Ovary (tissue), 9 donors: ENCODE results near the gene NEK4. TPM values are rescaled to one million over a fixed set of nuclear protein-coding genes. Genes with fewer than 3 reads are reported as not detected.

Experiments
- DNase-seq, 5 donors: peaks; one replicate each; pipeline ENCODE4 v3.0.0-alpha.2; 2019 to 2020
- H3K27ac ChIP-seq, 2 donors: fragments of 200-600 bp; one replicate each; pipeline versions ENCODE4 v1.5.1 to v1.8.0; 2019 to 2022
- H3K27me3 ChIP-seq: fragments of 200-600 bp; one replicate; pipeline ENCODE4 v1.8.0; 2022
- H3K36me3 ChIP-seq: fragments of 200-600 bp; sonication (generic); one replicate; pipeline ENCODE4 v1.5.1; 2019
- H3K4me1 ChIP-seq: one replicate; pipeline ENCODE4 v1.8.1; 2013; ENCODE audit warnings: mild to moderate bottlenecking, moderate library complexity; ENCODE audit not compliant: insufficient read depth
- H3K4me3 ChIP-seq: fragments of 200-600 bp; sonication (generic); one replicate; pipeline ENCODE4 v1.5.1; 2017
- H3K9me3 ChIP-seq, 2 donors: fragments of 200-600 bp in 1 of 2; sonication (generic) in 1 of 2; one replicate each; pipeline versions ENCODE4 v1.5.1 to v1.8.1; 2013 to 2019; ENCODE audit warnings: mild to moderate bottlenecking in 1 of 2, moderate library complexity in 1 of 2
- CTCF ChIP-seq, 3 donors: fragments of 450-650 bp in 2 of 3; fragments of 200-600 bp in 1 of 3; IDR thresholded peaks; one replicate each; pipeline versions ENCODE4 v1.5.1 to v1.8.0; 2016 to 2022; ENCODE audit warnings: antibody characterized with exemption in 3 of 3, mild to moderate bottlenecking in 1 of 3
- EP300 ChIP-seq: sonication (generic); formaldehyde crosslinking; IDR thresholded peaks from one replicate; pipeline ENCODE4 v1.6.1; 2017; ENCODE audit warnings: antibody characterized with exemption
- POLR2A ChIP-seq: fragments of 450-650 bp; IDR thresholded peaks from one replicate; pipeline ENCODE4 v1.6.1; 2017; ENCODE audit warnings: antibody characterized with exemption, mild to moderate bottlenecking, moderate library complexity
- WGBS, 3 donors: extraction: QIAGEN DNeasy Blood & Tissue Kit in 1 of 3; methylation state at CpG; one replicate each; pipeline versions ENCODE4 v1.1.5 to v1.1.7; 2013 to 2017; 5-methylcytosine and 5-hydroxymethylcytosine counted together
- intact Hi-C, 4 donors: fragments of 100-400 bp; cut with DNase I; formaldehyde crosslinking; loops; one replicate each; pipeline versions ENCODE4 v1.11.0 to v1.15.1; 2022 to 2023
- polyA plus RNA-seq, 2 donors: library from polyadenylated mRNA; stranded (reverse); fragments of 200-250 nt in 1 of 2; fragments of 350-450 nt in 1 of 2; fragmentation: Illumina TruSeq in 1 of 2; extraction: RNeasy Lipid Tissue Mini Kit (QIAGEN cat#74804) in 1 of 2; gene quantifications; one replicate each; pipeline ENCODE4 v1.2.3, GENCODE V29; 2013 to 2014
- total RNA-seq, 7 donors: library from RNA; depleted of rRNA in 2 of 7; stranded (reverse); fragments of >200 nt in 2 of 7; fragmentation: NEBNext Ultra II Directional in 3 of 7; extraction: Animal tissue kit (Norgen Biotek cat#: 25700) in 3 of 7; gene quantifications; one replicate each; pipeline versions ENCODE4 v1.1.0 to v1.2.4, GENCODE V29; 2016 to 2023
- donor health status: DM: no; HTN: no; CAD: no; lungs with moderate emphysema.
- donor health status: DM: no; HTN: no; CAD: no.
- donor health status: Bipolar disorder and iron deficiency.
- donor health status: DM: yes; HTN: yes; CAD: no.
- donor health status: DM: no; HTN: no; CAD: no.
- donor health status: DM: yes; HTN: yes; CAD: no.

The NEK4 gene
- total and polyA plus RNA-seq, 9 donors = 8.5 to 45.9 (median 31.0) TPM

GRCh38 chr3:52801839-52802238 is 31.1 kb upstream of the NEK4 start:
- WGBS, 3 donors = 13 to 25% (median 18%) methylated on average over 5 of the region's 5 CpGs
- Histone ChIP-seq H3K4me3 (no peak overlapping the region), H3K4me1 (no peaks in the 10 kb centered on the region), H3K27ac (no peak overlapping the region), H3K27me3 (no peaks in the 10 kb centered on the region), H3K36me3 (no peaks in the 10 kb centered on the region), H3K9me3 (no peaks in the 10 kb centered on the region)
- intact Hi-C loops = no loop called here
- DNase-seq = no peak
- TF ChIP-seq EP300 = no peak
- TF ChIP-seq POLR2A = no peak
- TF ChIP-seq CTCF (IDR thresholded peaks at IDR 0.05) = no peak

- 79 to 88% (median 83%) methylated on average over 7 of the region's 7 CpGs for WGBS, 3 donors
- Histone ChIP-seq H3K27me3 (no peaks in the 10 kb centered on the region), H3K27ac (no peak overlapping the region), H3K9me3 (no peaks in the 10 kb centered on the region), H3K4me3 (no peak overlapping the region), H3K4me1 (no peaks in the 10 kb centered on the region), H3K36me3 (no peaks in the 10 kb centered on the region)
- no peak for DNase-seq
- no peak for TF ChIP-seq POLR2A
- TF ChIP-seq CTCF (IDR thresholded peaks at IDR 0.05) = no peak
- TF ChIP-seq EP300 = no peak
- intact Hi-C loops = no loop called here
Observed at GRCh38 chr3:52800079-52800478, 29.3 kb upstream of the NEK4 start.

GRCh38 chr3:52798978-52799476 is 28.3 kb upstream of the NEK4 start:
- Histone ChIP-seq H3K36me3 (no peaks in the 10 kb centered on the region), H3K27me3 (no peaks in the 10 kb centered on the region), H3K4me1 (no peaks in the 10 kb centered on the region), H3K27ac (no peak overlapping the region), H3K4me3 (no peak overlapping the region), H3K9me3 (no peaks in the 10 kb centered on the region)
- DNase-seq = no peak
- intact Hi-C loops = no loop called here
- TF ChIP-seq CTCF (IDR thresholded peaks at IDR 0.05) (no peak), EP300 (no peak), POLR2A (no peak)
- 75 to 79% (median 75%) methylated on average over 14 of the region's 14 CpGs for WGBS, 3 donors

GRCh38 chr3:52798376-52798977 is 27.7 kb upstream of the NEK4 start:
- 63 to 81% (median 70%) methylated on average over 9 to 10 of the region's 10 CpGs for WGBS, 3 donors
- H3K4me1 ChIP-seq = no peaks in the 10 kb centered on the region
- intact Hi-C loops = no loop called here

More at GRCh38 chr3:52798376-52798977, 27.7 kb upstream of the NEK4 start:
- Histone ChIP-seq H3K27ac (no peak overlapping the region), H3K36me3 (no peaks in the 10 kb centered on the region), H3K4me3 (no peak overlapping the region), H3K9me3 (no peaks in the 10 kb centered on the region), H3K27me3 (no peaks in the 10 kb centered on the region)
- DNase-seq = no peak
- TF ChIP-seq CTCF (IDR thresholded peaks at IDR 0.05) = no peak
- TF ChIP-seq POLR2A = no peak
- TF ChIP-seq EP300 = no peak
